HG03139 (cell line): ENCODE data around the gene GP2.

ENCODE experiments used
- ATAC-seq: cut with Tn5 transposase; IDR thresholded peaks from one replicate; pipeline ENCODE4 v1.9.1; 2021; ENCODE audit not compliant: unreplicated experiment

Gene GP2

DNA sequence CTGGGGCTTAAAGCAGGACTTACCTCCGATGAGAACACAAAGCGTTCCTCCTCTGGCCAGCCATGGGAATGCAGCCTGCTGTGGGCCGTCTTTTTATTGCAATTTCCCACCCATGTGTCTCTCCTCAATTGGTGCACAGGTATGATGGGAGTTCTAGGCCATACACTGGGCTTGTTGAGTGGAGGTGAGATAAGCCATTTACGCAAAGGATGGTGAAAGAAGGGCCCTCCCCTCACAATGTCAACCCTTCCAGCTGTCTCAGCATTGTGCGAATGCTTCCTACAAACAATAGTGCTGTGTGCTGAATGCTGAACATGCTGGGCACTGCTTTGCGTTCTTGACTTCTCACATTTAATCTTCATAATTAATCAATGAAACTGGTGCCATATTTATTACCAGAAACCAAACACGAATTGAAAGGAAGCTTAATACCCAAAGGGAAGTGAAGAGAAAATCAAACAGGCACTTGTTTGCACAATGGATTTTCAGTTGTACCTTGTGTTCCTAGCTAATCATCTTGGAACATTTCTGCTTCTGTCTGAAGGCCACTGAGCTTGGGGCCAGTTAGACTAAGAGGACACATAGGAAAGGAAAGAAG lies at the start of gene GP2:
Gene GP2, minus strand, starts transcription at position 70 of the 598 bp plus-strand sequence. CDS start 1,082 bp downstream, outside the sequence.
- ATAC-seq, result no peak

DNA sequence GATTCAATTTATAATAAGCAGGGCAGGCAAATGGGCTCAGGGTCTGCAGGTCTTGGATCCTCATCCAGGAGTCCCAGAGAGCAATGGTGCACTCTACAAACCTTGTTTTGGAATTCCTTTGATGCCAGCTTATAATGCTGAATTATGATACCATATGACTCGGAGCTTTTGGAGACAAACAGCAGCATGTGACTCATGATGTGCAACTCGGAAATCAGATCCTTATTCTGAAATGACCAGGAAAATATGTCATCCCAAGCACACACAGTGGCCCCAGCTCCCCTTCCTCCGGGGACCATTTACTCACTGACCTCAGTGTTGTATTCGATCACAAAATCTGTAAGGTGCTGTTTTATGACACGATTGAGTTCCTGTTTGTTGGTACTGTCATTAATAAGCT lies 45.4 kb upstream of the GP2 start:
- no peak for ATAC-seq

GRCh38 chr16:20369452-20370054 lies 42.2 kb upstream of the GP2 start:
- ATAC-seq, result no peak

DNA sequence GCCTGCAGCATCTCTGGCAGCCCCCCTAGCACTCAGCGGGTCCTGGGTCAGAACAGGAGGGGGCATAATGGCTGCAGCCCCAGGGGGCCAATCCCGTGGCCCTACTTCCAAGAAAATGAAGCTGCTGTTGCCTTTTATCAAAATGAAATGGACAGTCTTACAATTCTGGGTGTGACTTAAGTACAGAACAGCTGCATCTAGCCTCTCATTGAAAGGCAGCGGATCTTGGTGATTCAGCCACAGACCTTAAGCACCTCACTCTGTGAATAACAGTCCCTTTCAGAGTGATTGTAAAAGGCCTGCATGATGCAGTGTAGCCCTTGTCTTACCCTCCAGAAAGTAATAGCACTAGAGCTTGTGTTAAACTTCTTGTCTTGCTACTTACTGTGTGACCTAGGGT lies 36.7 kb upstream of the GP2 start:
- ATAC-seq, result no peak

DNA sequence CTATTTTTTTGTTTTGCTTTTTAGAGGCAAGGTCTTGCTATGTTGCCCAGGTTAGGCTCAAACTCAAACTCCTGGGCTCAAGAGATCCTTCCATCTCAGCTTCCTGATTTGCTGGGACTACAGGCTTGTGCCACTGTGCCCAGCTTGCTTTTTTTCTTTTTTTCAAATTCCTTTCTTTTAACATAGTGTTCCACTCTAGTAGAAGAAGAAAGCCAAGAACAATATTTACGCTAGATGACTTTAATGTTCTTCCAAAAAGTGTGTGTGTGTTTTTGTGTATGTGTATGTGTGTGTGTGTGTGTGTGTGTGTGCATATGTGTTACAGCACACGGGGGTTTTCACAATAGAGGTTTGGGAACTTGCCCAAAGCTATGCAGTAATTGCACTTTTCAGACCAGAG lies 35.9 kb upstream of the GP2 start:
- ATAC-seq, result no peak

DNA sequence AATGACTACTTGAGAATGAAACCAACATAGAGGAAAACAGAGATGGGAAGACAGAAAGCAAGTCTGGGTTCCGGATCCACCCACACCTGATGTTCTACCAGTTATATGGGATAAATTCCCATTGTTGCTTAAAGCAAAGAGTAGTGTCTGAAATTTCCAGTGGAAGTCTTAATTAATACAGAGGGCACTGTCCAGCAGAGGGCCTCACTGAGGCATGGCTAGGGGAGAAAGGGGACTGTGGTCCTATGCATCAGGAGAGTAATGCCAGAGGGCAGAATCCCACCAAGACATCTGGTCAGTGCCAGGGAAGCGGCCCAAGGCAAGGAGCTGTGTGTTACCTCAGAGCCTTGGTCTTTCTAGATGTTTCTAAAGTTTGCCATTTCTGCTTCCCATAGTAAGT lies 32.7 kb upstream of the GP2 start:
- ATAC-seq, result no peak

DNA sequence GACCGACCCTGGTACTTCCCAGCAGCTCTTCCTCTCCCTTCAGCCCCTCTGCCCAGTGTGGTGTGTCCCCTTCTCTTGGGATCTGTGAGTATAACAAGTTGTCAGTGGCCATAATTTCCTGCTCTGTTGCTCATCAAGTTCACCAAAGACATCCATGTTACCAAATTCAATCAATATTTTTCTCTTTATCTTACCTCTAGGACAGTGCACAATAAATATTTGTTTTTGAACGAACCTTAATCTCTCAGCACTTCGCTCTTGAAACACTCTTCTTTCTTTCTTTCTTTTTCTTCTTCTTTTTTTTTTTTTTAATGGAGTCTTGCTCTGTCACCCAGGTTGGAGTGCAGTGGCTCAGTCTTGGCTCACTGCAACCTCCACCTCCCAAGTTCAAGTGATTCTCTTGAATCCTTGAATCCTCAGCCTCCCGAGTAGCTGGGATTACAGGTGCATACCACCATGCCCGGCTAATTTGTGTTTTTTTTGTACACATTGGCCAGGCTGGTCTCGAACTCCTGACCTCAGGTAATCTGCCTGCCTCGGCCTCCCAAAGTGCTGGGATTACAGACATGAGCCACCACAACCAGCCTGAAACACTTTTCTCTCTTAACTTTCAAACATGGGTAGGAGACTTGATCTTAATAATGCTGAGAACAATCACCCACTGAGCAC lies 27.9 kb upstream of the GP2 start:
- ATAC-seq, result no peak

GRCh38 chr16:20353379-20353778 lies 26.1 kb upstream of the GP2 start:
- ATAC-seq, result no peak

DNA sequence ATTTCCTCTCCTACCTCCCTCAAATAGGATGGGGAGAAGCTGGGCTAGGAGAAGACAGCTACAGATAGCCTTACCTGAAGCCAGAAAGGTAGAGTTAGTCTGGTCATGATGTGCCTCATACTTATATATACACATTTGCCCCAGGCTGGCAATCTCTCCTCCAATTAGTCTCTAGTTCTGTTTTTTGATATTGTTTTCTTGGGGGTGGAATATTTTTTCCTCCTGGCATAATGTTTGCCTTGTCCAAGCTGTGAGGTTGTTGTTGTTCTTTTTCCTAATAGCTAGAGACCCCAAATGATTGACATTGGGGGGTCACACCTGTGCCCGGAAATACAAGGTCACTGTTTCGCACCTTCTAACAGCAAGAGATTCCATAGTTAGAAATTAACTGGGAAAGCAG lies 25.3 kb upstream of the GP2 start, which contains the start of gene UMOD:
Gene UMOD, minus strand, starts transcription at position 101 of the 400 bp plus-strand sequence. CDS start 1,978 bp downstream, outside the sequence.
- no peak for ATAC-seq

DNA sequence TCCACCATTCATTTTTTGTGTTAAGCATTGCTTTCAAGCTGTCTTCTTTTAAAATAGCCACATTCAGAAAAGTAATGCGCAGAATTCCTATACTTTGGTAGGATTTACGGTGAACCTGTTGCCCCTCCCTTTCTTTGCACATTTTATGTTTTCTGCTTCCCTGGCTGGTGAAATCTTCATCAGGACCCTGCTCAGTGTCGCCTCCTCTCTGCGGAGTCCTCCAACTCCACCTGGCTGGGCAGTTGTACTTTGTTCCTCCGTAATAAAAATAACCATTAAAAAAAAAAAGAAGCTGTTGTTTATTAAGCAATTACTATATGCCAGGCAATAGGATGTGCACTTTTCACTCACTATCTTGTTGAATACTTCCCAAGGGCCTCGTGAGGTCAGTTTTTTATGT lies 22.3 kb upstream of the GP2 start:
- ATAC-seq, result no peak

DNA sequence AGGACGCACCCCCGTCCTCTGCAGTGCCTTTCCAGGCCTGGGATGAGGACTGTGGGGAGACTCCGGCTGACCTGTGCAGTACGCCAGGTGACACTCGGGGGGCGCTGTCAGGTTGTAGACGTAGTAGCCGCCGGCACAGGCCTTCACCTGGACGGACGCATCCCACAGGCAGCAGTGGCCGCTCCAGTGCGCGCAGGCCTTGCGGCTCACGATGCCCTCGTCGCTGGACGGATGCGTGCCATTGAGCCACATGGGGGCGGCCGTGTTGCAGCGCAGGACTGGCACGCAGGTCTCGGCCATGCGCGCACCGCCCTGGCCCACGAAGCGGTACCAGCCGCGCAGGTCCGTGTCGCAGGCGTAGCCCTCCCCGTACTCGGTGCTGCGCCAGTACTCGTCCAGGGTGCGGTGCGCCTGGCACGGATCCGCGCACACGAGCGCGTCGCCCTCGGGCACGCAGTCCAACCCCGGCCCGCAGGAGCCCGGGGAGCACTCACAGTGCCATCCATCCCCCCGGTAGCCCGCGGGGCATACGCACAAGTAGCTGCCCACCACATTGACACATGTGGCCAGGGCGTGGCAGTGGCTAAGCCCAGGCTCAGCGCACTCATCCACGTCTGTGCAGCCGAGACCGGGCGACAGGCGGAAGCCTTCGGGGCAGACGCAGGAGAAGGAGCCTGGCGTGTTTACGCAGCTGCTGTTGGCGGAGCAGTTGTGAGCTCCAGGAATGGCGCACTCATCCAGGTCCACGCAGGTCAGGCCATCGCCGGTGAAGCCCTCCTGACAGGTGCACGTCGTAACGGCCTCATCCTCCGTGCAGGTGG lies 21.3 kb upstream of the GP2 start:
- no peak for ATAC-seq

GRCh38 chr16:20347666-20348364 lies 20.5 kb upstream of the GP2 start:
- no peak for ATAC-seq

DNA sequence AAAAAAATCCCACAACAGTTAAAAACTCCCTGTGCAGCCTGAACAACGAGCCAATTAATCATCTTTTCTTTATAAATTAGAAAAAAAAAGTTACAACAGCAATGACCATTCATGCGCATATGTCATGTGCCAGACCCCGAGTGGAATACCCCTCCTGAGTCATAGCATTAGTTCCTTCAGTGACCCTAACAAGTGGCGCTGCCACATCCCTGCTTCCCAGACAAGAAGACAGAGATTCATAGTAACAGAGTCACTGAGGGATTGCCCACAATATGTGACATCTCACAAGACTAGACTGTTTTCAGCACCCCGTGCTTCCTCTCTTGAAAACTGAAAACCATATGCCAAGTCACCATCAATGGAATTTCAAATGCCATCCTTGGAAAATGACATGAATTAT lies 17.3 kb upstream of the GP2 start:
- ATAC-seq, result no peak

GRCh38 chr16:20339744-20340143 lies 12.4 kb upstream of the GP2 start:
- no peak for ATAC-seq

GRCh38 chr16:20336955-20337354 lies 9.6 kb upstream of the GP2 start:
- ATAC-seq, result no peak

GRCh38 chr16:20334396-20334795 lies 7.1 kb upstream of the GP2 start:
- no peak for ATAC-seq

GRCh38 chr16:20333120-20333519 lies 5.8 kb upstream of the GP2 start:
- no peak for ATAC-seq

DNA sequence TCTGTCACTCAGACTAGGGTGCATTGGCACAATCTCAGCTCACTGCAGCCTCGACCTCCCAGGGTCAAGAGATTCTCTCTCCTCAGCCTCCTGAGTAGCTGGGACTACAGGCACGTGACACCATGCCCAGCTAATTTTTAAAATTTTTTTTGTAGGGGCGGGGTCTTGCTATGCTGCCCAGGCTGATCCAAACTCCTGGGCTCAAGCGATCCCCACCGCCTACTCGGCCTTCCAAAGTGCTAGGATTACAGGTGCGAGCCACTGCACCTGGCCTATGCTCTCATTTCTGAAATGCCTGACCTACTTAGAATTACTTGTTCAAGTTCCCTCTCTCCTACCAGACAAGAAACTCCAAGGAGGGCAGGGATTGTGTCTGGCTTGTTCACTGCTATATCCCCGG lies 5.1 kb upstream of the GP2 start:
- ATAC-seq, result no peak

DNA sequence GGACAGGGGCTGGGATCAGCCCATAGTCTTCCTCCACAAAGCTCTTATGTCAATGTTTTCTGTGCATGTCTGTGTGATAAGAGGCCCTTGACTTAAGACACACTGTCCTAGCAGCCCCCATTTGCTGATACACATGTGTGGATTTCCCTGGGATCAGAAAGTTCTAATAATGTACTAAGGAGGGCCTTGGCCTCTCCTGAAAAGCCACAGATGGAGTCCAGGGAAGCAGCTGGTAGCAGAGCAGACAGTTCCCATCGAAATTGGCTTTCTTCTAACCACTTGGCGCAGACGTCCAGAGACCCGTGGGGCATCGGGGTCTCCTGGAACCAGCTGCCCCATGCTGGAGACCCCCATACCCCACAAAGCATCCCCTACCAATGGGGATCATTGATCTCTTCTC lies 4.3 kb upstream of the GP2 start:
- ATAC-seq, result no peak

GRCh38 chr16:20329392-20330138 lies 2.3 kb upstream of the GP2 start:
- ATAC-seq, result no peak
